Retina (tissue), 1 donor: ENCODE measurements around the gene SMIM22.
"Not testable (repeated sequence)": the region's sequence is repeated elsewhere in the genome, so short reads cannot be mapped to it uniquely, and the experiment has no call there.

ENCODE experiments used
- DNase-seq: peaks from one replicate; pipeline ENCODE4 v3.0.0-alpha.2; 2016

SMIM22 gene

GRCh38 chr16:4769306-4769638 lies 25.9 kb upstream of the SMIM22 start:
- DNase-seq = no peak

GRCh38 chr16:4771646-4772045 lies 23.5 kb upstream of the SMIM22 start:
- DNase-seq = no peak

GRCh38 chr16:4772351-4772750 lies 22.8 kb upstream of the SMIM22 start:
- no peak for DNase-seq

- DNase-seq = no peak
These were observed 20.2 kb upstream of the SMIM22 start for GRCh38 chr16:4775005-4775404.

GRCh38 chr16:4776141-4776705 lies 18.9 kb upstream of the SMIM22 start:
- DNase-seq = no peak

- no peak for DNase-seq
These were observed 17.7 kb upstream of the SMIM22 start for GRCh38 chr16:4777339-4778049.

GRCh38 chr16:4778050-4778392 lies 17.1 kb upstream of the SMIM22 start:
- DNase-seq = no peak

- DNase-seq = no peak
These were observed 14.9 kb upstream of the SMIM22 start for GRCh38 chr16:4780235-4780634.

- no peak for DNase-seq
These were observed 11.8 kb upstream of the SMIM22 start for GRCh38 chr16:4783251-4783950.

- no peak for DNase-seq
These were observed 11.2 kb upstream of the SMIM22 start for GRCh38 chr16:4783951-4784336.

- DNase-seq = not testable (repeated sequence)
These were observed 10.7 kb upstream of the SMIM22 start for GRCh38 chr16:4784444-4784987.

GRCh38 chr16:4785758-4786433 lies 9.3 kb upstream of the SMIM22 start:
- no peak for DNase-seq

GRCh38 chr16:4787068-4787467 lies 8.1 kb upstream of the SMIM22 start:
- no peak for DNase-seq

GRCh38 chr16:4787627-4788482 lies 7.3 kb upstream of the SMIM22 start, which contains the start of gene SEPTIN12:
SEPTIN12 (minus strand) TSS chr16:4788345; CDS start chr16:4787645, 700 bp downstream.
- DNase-seq = peak; percentile 38

GRCh38 chr16:4788489-4788889 lies 6.7 kb upstream of the SMIM22 start:
- DNase-seq = no peak

GRCh38 chr16:4788910-4789309 lies 6.3 kb upstream of the SMIM22 start:
- no peak for DNase-seq

GRCh38 chr16:4790261-4790660 lies 4.9 kb upstream of the SMIM22 start:
- no peak for DNase-seq

GRCh38 chr16:4790871-4791270 lies 4.3 kb upstream of the SMIM22 start:
- no peak for DNase-seq

GRCh38 chr16:4792951-4793513 lies 2.1 kb upstream of the SMIM22 start:
- no peak for DNase-seq

- DNase-seq = no peak
These were observed 831 bp downstream of the SMIM22 start for GRCh38 chr16:4795828-4796572.
